NCI-H2029 (cell line): ENCODE results near the gene GSG1L.

Experiments
- DNase-seq: peaks from one replicate; lab custom pipeline; 2025; lab: John Stamatoyannopoulos, UW

Gene GSG1L

DNA sequence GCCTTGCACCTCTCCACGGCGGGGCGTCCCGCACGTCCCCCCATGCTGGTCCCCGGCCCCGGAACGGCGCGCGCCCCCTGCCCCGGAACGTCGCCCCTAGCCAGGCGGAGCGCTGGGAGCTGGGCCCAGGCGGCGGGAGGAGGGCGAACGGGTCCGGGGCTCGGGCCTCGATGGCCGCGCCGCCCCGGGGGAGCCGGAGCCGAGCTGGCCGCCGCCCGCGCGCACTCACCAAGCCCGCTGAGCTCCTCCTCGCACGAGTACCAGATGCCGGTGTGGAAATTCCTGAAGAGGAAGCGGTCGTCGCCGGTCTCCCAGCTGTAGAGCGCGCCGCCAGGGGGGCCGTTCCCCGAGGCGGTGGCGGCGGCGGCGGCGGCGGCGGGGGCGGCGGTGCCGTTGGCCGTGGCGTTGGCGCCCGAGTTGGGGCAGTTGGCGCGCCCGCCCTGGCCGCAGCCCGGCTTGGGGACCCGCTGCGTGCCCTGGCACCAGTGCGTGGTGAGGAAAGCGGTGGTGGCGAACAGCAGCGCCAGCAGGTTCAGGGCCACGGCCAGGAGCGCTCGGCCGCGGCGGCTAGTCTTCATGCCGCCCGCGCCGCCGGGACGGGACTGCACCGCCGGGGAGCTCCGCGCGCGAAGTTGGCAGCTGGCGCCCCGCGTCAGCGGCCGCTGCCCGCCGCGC, 530 bp downstream of the GSG1L start:
- no peak for DNase-seq

DNA sequence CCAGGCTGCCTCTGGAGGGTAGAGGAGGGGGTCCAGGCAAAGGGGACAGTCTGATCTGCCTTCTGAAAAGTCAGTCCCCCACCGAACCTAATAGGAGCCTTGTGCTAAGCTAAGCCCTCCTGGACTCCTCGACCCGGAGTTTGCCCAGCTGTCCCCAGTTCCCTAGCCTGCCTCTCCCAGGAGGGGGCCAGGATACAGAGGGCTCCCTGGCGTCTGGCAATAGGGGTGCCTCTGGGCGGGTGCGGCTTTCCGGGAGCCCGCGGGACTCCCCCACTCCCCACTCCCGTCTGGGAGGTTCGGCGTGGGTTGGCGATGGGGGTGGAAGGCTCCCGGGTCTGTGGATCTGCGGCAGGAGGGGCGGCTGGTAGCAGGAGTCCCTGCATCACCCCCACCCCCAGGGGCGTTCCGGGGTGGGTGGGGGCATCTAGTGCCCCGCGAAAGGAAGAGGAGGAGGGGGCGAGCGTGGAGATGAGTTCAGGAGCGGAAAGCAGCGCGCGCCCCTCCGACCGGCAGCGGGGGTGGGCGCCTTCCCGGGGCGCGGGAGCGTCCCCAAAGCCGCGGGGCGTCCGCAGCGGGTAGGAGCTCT, 1.2 kb downstream of the GSG1L start:
- DNase-seq = no peak

DNA sequence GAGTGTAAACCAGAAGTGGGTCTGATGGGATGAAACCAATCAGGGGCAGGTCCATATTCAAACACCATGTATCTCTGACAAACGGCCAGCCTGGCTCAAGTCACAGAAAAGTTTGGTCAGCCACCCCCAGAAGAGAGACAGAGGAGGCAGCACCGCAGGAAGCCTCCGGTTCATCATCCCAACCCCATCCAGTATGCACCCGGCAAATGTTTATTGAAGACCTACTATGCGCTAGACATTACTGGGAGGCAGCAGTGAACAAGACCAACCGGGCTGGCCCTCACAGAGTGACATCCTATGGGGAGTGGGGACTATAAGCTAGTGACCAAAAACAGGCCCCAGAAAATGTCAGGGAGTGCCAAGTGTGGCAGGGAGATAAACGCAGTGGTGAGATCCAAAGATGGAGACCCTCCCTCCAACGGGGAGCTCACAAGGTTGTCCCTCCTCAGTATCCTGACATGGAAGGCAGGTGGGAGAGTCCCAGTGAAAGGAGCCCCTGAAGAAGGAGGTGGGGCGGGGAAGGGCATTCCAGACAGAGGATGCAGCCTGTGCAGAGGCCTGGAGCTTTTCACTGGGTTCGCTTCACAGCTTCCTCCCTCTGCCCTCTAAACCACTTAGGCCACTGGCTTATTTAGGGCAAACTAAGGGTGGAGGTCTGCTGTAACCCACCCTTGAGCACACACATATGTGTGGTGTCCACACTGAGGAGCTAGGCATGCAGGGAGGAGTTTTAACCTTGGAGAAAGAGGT, 2.0 kb downstream of the GSG1L start:
- DNase-seq = no peak

DNA sequence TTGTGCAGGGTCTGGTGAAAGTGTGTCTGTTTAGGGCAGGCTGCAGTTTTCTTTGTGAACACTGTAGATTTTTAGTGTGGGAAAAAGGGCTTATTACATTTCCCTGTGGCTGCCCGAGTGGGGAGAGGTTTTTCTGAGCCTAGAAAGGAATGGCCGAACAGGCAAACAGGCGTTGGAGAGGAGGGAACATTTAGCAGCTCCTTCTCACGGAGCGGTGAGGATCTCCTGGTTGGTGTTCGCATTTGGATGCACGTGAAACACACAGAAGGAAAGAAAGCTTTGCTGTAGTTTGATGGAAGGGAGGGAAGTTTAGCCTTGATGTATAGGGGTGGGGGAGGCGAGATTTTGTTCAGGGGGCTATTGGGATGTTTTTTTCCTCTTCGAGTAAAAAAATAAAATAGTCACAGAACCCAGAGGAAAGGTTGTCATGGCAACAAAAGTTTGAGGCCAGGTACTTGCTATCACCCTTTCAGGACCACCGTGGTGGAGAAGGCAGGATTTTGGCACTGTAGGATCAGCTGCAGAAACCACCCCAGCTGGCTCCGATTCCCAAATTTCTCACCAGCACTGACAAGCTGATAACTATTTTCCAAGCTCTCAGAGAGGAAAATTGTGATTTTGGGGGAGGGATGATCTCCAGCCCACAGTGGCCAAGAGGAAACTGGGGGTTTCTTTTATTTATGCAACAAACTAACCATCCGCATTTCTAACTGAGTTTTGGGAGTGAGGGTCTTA, 3.5 kb downstream of the GSG1L start:
- no peak for DNase-seq

DNA sequence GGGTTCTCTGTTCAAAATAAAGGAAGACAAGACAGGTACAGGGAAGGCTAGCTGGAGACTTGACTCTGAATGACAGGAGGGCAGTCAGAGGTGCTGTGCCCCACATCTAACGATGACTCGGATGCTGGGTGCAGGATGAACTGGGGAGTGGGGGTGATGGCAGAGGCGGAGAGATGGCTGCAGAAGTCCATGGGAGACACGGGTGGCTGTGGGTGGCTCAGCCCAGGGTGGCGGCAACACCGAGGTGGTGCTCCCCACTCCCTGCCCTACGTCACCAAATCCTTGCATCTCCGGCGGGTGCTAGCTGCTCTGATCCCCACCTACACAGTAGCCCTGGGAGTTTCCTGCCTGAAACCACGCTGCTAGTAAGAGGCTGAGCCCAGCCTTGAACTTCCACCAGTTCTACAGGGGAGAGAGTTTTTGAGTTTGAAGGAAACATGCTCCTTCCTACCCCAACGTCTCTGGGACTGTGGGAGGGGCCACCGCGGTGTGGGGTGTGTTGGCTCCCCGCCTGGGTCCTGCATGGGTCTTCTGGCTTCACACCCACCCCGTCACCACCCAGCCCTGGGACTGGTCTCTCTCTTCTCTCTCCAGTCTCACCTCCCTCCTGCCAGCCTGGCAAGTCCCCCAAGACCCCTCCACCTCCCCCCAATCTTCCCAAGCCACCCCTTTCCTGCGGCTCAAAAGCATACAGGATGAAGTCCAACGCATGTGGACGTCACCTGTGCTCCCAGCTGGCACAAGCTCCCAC, 4.5 kb downstream of the GSG1L start:
- no peak for DNase-seq

DNA sequence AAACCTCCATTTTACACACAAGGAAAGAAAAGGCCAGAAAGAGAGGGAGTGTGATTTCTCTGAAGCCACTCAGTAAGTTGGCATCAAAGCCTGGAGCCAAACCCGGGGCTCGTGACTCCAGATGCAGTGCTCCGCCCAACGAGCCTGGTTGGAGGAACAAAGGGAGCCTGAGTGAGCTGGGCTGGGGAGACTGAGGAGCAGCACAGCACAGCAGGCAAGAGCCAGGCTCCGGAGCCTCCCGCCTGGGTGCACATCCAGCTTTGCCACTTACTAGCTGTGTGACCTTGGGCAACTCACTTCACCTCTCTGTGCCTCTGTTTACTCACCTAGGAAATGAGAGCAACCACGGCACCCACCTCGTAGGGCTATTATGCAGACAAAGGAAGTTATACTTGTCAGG, 5.6 kb downstream of the GSG1L start:
- no peak for DNase-seq

DNA sequence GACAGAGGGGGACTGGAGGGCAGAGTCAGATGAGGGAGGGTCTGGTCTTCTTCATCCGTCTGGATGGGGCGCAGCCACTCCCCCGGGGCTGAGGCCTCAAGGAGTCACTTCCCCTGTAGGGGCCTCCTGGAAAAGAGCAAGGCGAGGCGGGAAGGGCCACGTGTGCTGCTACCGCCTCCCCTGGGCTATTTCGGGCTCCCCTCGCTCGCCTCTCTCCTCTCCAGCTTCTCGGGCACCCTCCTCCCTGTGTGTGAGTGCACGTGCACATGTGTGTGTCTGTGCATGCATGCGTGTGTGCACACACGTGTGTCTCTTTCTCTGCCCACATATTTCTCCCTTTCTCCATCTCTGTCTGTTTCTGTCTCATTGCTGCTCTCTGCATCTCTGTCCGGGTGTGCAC, 10.1 kb downstream of the GSG1L start:
- DNase-seq = no peak

DNA sequence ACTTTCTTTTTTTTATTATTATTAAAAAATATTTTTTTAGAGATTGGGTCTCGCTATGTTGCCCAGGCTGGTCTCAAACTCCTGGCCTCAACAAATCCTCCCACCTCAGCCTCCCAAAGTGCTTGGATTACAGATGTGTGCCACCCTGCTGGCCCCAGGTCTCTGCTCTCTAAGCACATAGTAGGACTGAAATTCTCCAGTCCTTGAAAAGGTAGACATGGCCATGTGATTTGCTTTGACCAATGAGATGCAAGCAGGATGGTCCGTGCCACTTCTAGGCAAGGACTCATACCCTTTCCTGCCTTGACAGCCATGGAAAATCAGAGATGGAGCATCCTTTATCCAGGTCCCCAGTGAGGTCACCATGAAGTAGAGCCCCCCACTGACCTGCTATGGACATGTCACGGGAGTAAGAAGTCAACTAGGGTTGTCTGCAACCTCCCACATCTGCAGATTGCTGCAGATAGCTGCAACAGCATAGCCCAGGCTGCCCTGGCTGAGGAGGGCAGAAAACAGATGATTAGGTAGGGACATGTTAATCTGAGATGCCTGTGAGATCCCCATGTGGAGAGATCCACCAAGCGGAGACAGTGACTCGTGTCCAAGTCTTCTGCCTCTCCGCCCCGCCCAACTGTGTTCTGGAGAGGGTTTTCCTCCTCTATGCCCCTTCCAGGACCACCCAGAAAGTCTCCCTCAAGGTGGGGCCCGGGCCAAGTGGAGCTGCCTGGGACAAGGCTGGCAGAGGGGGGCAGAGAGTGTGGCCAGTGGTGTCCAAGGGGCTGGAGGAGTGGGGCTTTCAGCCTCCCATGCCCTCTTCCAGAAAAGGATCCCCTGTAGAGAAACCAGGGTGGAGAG, 11.0 kb downstream of the GSG1L start:
- DNase-seq = no peak

DNA sequence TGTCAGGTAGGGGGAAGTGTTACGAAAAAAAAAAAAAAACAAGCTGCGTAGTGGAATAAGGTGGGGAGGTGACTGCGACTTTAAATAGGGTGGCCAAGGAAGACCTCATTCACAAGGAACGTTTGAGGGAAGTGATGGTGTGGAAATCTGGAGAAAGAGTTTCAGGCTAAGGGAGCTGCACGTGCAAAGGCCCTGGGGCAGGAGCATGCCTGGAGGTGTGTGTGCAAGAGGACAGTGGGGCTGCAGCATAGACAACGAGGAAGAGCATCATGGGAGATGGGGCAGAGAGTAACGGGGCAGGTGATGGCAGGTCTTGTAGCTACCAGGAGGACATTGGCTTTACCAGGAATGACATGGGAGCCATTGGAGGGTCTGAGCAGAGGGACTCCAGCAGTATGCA, 12.0 kb downstream of the GSG1L start:
- DNase-seq = no peak

DNA sequence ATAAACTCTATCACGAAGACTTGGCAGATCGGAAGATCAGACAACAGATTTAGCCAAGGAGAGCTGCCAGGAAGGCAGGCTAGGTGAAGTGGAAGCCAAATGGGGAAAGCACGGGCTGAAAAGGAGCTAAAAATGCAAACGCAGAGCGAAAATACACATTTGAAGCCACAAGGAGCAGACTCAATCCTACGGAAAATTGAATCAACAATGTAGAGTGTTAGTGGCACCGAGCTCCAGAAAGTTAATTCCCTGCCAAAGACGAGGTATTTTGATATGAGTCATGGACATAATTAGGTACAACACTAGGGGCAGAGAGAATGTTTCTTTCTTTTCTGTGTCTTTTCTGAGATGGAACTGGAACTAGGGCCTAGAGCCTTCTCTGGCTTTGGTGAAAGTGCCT, 20.7 kb downstream of the GSG1L start:
- no peak for DNase-seq

DNA sequence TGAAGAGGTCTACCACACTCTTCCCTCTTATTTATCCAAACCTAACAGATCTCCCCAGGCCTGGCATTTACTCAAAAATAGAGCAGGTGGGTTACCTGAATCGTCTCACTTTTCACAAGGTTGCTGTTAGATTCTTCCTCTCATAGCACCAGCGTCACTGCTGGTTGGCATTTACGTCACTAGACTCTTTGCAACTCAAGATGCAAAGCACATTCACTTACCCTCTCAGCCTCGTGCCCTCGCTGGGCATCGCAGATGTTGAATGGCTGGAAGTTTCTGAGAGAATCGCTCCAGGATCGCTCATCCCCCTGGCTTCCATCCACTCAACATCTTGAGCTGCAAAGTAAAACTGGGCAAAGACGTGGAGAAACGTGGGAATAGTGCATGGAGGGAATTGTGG, 21.9 kb downstream of the GSG1L start:
- no peak for DNase-seq

DNA sequence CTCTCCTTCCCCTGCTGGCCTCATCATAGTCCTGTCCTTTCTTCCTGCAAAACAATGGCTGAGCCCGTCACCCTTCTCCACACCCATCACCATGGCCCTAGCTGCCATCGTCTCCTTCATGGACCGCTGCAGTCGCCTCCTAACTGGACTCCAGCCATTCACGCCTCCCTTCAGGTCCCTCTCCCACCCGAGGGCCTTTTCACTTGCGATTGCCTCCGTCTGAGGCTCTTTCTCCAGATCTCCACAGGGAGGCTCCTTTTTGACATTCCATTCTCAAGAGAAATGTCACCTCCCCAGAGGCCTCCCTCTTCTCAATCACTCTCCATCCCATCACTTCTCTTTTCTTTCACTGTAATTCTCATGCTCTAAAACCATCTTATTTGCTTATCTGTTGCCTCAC, 23.5 kb downstream of the GSG1L start:
- no peak for DNase-seq

DNA sequence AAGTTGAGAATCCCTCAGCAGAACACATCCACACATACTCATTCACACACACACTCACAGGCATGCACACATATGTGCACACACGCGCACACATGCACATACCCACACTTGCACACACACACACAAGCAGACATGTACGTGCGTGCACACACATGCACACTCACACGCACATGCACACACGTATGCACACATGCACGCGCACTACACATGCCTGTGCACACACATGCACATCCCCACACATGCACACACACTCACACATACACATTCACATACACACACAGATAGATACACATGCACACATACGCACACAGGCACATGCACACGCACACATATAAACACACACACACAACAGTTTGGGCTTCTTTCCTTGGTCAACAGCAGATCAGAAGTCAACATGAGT, 24.0 kb downstream of the GSG1L start:
- no peak for DNase-seq

DNA sequence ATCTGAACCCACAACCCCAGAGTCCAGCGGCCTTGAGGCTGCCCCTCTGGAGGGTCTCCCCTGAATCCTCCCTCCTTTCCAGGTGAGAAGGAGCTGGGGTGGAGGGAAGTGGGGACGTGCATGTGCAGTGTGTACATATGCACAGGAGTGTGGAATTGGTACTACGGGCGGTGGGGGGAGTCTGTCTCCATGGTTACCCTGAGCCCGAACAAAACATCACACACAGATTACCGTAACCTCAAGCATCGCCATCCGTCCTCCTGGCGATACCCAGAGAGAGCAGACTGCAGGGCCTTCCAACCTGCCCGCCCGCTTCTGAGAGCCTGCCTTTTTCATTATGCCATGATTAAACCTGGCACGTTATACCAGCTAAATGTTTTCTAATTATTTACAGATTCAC, 25.1 kb downstream of the GSG1L start:
- DNase-seq = no peak

DNA sequence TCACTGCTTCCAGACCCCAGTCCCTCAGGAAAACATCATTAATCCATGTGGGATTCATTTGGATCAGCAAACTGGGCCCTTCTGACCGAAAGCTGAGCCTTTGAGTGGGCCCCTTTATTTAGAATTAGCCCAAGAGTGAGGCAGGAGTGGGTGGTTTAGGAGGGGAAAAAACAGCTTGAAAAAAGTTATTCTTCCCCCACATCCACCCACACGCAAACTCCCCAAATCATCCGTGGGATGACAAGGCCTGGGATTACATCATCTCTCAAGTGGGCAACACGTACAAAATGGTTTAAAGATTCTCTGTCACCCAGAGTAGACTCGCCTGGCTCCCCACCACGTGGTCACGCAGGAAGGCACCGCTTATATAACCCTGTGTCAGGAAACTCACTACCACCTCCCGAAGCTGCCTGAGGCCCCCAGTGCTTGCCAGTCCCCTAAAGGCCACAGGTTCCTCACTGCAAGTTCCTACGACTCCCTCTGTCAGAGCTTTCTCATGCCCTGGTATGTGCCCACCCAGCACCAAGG, 27.6 kb downstream of the GSG1L start:
- DNase-seq = no peak

DNA sequence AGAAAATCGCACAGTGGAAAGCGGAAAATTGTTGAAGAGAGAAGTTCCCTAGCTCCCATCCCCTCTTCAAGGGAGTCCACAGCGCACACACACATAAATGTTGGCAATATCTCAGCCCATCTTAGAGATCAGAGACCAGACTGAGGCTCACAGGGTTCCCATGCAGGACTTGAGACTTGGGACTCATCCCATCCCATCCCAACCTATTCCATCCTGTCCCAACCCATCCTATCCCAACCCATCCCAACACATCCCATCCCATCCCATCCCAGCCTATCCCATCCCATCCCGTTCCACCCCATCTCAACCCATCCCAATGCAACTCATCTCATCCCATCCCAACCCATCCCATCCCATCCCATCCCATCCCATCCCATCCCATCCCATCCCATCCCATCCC, 29.6 kb downstream of the GSG1L start:
- DNase-seq = no peak

DNA sequence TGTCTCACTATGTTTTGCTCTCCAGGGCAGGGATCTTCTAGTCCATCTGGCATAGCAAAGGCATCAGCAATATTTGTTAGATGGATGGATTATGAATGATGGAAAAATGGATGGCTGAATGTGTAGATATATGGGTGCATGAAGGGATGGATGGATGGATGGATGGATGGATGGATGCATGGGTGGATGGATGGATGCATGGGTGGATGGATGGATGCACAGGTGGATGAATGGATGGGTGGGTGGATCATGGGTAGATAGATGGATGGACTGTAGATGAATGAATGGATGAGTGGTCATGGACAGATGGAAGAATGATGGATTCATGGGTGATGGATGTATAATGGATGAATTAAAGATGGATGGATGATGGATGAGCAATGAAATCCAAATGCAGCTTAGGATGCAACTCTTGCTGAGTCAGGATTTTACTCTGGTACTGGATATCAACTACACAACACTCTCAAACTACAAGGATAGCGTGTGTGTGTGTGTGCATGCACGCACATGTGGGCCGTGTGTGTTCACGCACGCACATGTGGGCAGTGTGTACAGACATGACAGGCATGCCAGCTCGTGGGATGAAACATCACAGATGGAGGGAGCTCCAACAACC, 34.0 kb downstream of the GSG1L start:
- no peak for DNase-seq

DNA sequence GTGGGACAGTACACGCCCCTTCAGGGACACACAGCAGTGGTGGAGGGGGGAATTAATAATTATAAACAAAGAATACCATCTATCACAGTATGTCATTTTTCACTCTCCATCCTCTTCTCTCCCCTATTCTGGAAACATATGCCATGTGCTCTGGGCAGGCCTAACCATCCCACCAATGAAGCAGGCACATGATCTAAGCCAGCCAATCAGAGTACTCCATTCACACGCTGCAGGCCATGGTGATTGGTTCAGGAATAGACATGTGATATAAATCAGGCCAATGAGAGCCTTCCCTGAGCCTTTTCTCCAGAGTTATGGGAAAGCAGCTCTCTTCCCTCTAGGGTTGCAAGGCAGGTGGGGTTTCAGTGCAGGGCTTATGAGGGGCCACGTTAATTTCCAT, 36.5 kb downstream of the GSG1L start:
- no peak for DNase-seq

DNA sequence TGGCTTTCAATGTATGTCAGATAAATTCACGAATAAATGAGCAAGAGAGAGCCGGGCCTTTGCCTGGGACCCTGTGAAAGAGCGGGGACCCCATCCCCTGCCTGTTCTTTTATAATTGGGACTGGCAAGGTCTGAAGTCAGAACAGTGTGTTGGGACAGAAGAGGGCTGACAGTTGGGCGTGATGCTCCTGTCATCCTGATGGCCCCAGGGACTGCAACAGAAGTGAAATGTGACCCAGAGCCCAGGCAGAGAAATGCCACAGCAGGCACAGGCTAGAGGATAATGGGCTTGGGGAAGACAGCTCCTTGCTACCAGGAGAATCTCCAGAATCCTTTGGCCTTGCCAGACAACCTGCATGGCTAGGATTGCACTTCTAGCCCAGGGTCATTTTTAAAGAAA, 37.9 kb downstream of the GSG1L start:
- DNase-seq = no peak

DNA sequence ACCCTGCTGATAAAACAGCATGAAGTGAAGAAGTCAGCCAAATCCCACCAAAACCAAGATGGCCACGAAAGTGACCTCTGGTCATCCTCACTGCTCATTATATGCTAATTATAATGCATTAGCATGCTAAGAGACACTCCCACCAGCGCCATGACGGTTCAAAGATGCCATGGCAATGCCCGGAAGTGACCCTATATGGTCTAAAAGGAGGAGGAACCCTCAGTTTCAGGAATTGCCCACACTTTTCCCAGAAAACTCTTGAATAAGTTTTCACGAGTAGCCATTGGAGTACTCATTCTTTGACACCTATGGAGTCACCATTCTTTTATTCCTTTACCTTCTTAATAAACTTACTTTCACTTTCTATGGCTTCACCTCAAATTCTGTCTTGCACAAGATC, 44.3 kb downstream of the GSG1L start:
- DNase-seq = no peak

DNA sequence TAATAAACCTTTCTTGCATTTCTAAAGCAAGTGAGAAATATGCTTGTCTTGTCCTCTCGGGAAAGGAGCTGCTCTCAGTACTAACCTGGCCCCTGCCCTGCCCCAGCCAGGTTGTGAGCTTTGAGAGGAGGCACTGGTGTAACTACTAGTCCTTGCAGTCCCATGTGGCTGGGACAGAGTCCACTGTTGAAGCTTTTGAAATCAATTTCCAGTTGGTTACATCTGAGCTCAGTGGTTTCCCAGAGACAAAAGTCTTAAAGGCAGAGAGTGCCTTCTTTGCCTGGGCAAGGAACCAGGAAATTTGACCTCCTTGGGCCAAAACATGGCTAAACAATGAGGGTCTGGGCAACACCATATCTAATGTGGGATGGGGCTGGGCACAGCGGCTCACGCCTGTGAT, 48.7 kb downstream of the GSG1L start:
- DNase-seq = no peak
